HCT116 (cell line): ENCODE results near the gene MEX3B. TPM values are rescaled to one million over a fixed set of nuclear protein-coding genes. Genes with fewer than 3 reads are reported as not detected.
A peak's percentile ranks its signal among the peaks of the same experiment; 100 is the strongest.

Source experiments
- ATAC-seq: fragments of 200-7000 bp; cut with Tn5 transposase; 2 replicates; pipeline ENCODE4 v1.9.1; 2020; ENCODE audit warnings: mild to moderate bottlenecking, moderate library complexity
- Bru-seq: library from RNA; stranded (reverse); fragments of 400-500 nt; gene quantifications from one replicate; lab custom pipeline; 2021; lab: Mats Ljungman, UMichigan
- BruChase-seq, 2 experiments: library from RNA; stranded (reverse); fragments of 400-500 nt; gene quantifications; one replicate each; lab custom pipeline; 2021; lab: Mats Ljungman, UMichigan
- BruUV-seq: library from RNA; stranded (reverse); fragments of 400-500 nt; replicated peaks from 2 replicates; lab custom pipeline; 2021; lab: Mats Ljungman, UMichigan
- CTCF ChIA-PET: fragments of 300-600 bp; sonication (Branson Sonifier 250); formaldehyde crosslinking; loops from one replicate; lab custom pipeline; 2021; ENCODE audit warnings: antibody characterized with exemption; lab: Charles Lee
- POLR2A ChIA-PET: fragments of 300-600, 350-600 bp; sonication (Branson Sonifier 250); formaldehyde crosslinking; loops from one replicate; lab custom pipeline; 2021; ENCODE audit warnings: antibody characterized with exemption; lab: Charles Lee
- RAD21 ChIA-PET, 2 experiments: fragments of 300-600 bp; sonication (Branson Sonifier 250); formaldehyde crosslinking; loops; one replicate each; lab custom pipeline; 2023; ENCODE audit warnings: low total read pairs in 2 of 2; ENCODE audit not compliant: uncharacterized antibody in 2 of 2, unreplicated experiment in 2 of 2, low non-redundant PET in 1 of 2; lab: Charles Lee
- DNase-seq: peaks from one replicate; pipeline ENCODE4 v3.0.0-alpha.2; 2010; ENCODE audit warnings: low read depth, low spot score
- H2AFZ ChIP-seq: fragments of 200-600 bp; shearing (Covaris generic), sonication (generic); 2 replicates; pipeline ENCODE4 v1.6.1; 2017; ENCODE audit warnings: low read depth, mixed run types, mixed read lengths, antibody characterized with exemption, low read length; ENCODE audit not compliant: poor library complexity, severe bottlenecking
- H3K27ac ChIP-seq: 2 replicates; pipeline ENCODE4 v1.5.1; 2012; ENCODE audit warnings: low read depth, low read length
- H3K27me3 ChIP-seq: fragments of 200-600 bp; sonication (generic); 2 replicates; pipeline ENCODE4 v1.6.1; 2016; ENCODE audit warnings: mixed run types, low read length, mixed read lengths; ENCODE audit not compliant: insufficient read depth
- H3K36me3 ChIP-seq, 2 experiments: fragments of 200-500 bp in 1 of 2; fragments of 200-600 bp in 1 of 2; sonication (Bioruptor generic) in 1 of 2; sonication (generic) in 1 of 2; 2 replicates each; pipeline versions ENCODE4 v1.5.1 to v1.6.1; 2014 to 2016; ENCODE audit warnings: low read length in 2 of 2, inconsistent platforms in 1 of 2, mixed read lengths in 1 of 2, mixed run types in 1 of 2; ENCODE audit not compliant: insufficient read depth in 2 of 2, control insufficient read depth in 1 of 2
- H3K4me1 ChIP-seq, 2 experiments: fragments of 200-600 bp in 1 of 2; sonication (generic) in 1 of 2; 2 replicates each; pipeline versions ENCODE4 v1.5.1 to v1.6.1; 2012 to 2017; ENCODE audit warnings: low read length in 2 of 2, inconsistent platforms in 1 of 2, mild to moderate bottlenecking in 1 of 2, mixed read lengths in 1 of 2, mixed run types in 1 of 2, moderate library complexity in 1 of 2; ENCODE audit not compliant: insufficient read depth in 2 of 2, control insufficient read depth in 1 of 2
- H3K4me2 ChIP-seq: fragments of 200-600 bp; sonication (generic); 2 replicates; pipeline ENCODE4 v1.6.1; 2017; ENCODE audit warnings: mixed run types, low read length, mixed read lengths
- H3K4me3 ChIP-seq, 2 experiments: fragments of 200-600 bp in 1 of 2; sonication (generic) in 1 of 2; replicated peaks in 1 of 2; 2 replicates each; pipeline ENCODE4 v1.5.1; 2011 to 2016; ENCODE audit warnings: low read length in 2 of 2, control low read depth in 1 of 2, low read depth in 1 of 2, mild to moderate bottlenecking in 1 of 2, mixed read lengths in 1 of 2, mixed run types in 1 of 2
- H3K79me2 ChIP-seq: fragments of 200-600 bp; sonication (generic); 2 replicates; pipeline ENCODE4 v1.6.1; 2017; ENCODE audit warnings: mild to moderate bottlenecking, mixed run types, low read length, moderate library complexity, mixed read lengths; ENCODE audit not compliant: insufficient read depth
- H3K9ac ChIP-seq: fragments of 200-600 bp; sonication (generic); 2 replicates; pipeline ENCODE4 v1.6.1; 2016; ENCODE audit warnings: low read length, mixed read lengths
- H3K9me2 ChIP-seq: fragments of 200-600 bp; sonication (generic), shearing (Covaris generic); 2 replicates; pipeline ENCODE4 v1.6.1; 2017; ENCODE audit warnings: mixed run types, mild to moderate bottlenecking, moderate library complexity; ENCODE audit not compliant: insufficient read depth
- H3K9me3 ChIP-seq, 2 experiments: fragments of 200-500 bp in 1 of 2; fragments of 200-600 bp in 1 of 2; sonication (Bioruptor generic) in 1 of 2; sonication (generic) in 1 of 2; 2 replicates each; pipeline ENCODE4 v1.6.1; 2014 to 2017; ENCODE audit warnings: low read length in 2 of 2, mixed read lengths in 2 of 2, inconsistent platforms in 1 of 2, low read depth in 1 of 2, mild to moderate bottlenecking in 1 of 2, mixed run types in 1 of 2, moderate library complexity in 1 of 2; ENCODE audit not compliant: control insufficient read depth in 1 of 2, insufficient read depth in 1 of 2
- H4K20me1 ChIP-seq: fragments of 200-600 bp; sonication (generic), shearing (Covaris generic); 2 replicates; pipeline ENCODE4 v1.6.1; 2017; ENCODE audit warnings: mixed run types, mild to moderate bottlenecking, moderate library complexity; ENCODE audit not compliant: insufficient read depth
- CEBPB ChIP-seq: IDR thresholded peaks from 2 replicates; pipeline ENCODE4 v1.6.1; 2012; ENCODE audit warnings: low read depth
- EGR1 ChIP-seq: IDR thresholded peaks from 2 replicates; pipeline ENCODE4 v1.6.1; 2012; ENCODE audit warnings: low read depth
- ELF1 ChIP-seq: IDR thresholded peaks from 2 replicates; pipeline ENCODE4 v1.6.1; 2012; ENCODE audit warnings: low read depth, borderline replicate concordance
- EZH2 ChIP-seq: fragments of 200-600 bp; sonication (generic); IDR thresholded peaks from 2 replicates; pipeline ENCODE4 v1.6.1; 2017; ENCODE audit warnings: antibody characterized with exemption, mixed run types
- POLR2AphosphoS5 ChIP-seq: IDR thresholded peaks from 2 replicates; pipeline ENCODE4 v1.6.1; 2011; ENCODE audit warnings: mild to moderate bottlenecking, low read depth, low read length, moderate library complexity
- SIN3A ChIP-seq: IDR thresholded peaks from 2 replicates; pipeline ENCODE4 v1.6.1; 2012; ENCODE audit warnings: low read depth
- SRF ChIP-seq: IDR thresholded peaks from 2 replicates; pipeline ENCODE4 v1.6.1; 2012; ENCODE audit warnings: low read depth
- TCF7L2 ChIP-seq: IDR thresholded peaks from 2 replicates; pipeline ENCODE4 v1.7.0; 2011; ENCODE audit warnings: borderline replicate concordance, inconsistent platforms; ENCODE audit not compliant: insufficient read depth, insufficient read length; ENCODE audit errors: extremely low read depth
- ZNF274 ChIP-seq: fragments of 200-500 bp; sonication (Bioruptor generic); IDR thresholded peaks from 2 replicates; pipeline ENCODE4 v1.6.1; 2014; ENCODE audit warnings: mild to moderate bottlenecking, low read depth, low read length, inconsistent platforms
- intact Hi-C: fragments of 100-400 bp; cut with micrococcal nuclease; formaldehyde crosslinking; loops from 2 replicates; pipeline ENCODE4 v1.10.0; 2022
- long read RNA-seq: library from polyadenylated mRNA; unstranded; transcript quantifications from one replicate; pipeline ENCODE4 v2.0.0, GENCODE V29; 2021; ENCODE audit not compliant: unreplicated experiment
- polyA plus RNA-seq: library from polyadenylated mRNA; unstranded; fragments of >200 nt; gene quantifications from 2 replicates; pipeline ENCODE4 v1.2.1, GENCODE V29; 2012; ENCODE audit warnings: missing spikeins
- total RNA-seq: library from RNA; stranded (reverse); gene quantifications from one replicate; pipeline ENCODE4 v1.2.1, GENCODE V29; 2021; ENCODE audit not compliant: unreplicated experiment
- TF ChIP-seq, protein P1 (sequence below): IDR thresholded peaks from 2 replicates; pipeline ENCODE4 v1.6.1; 2012
- TF ChIP-seq, protein P2 (sequence below): IDR thresholded peaks from 2 replicates; pipeline ENCODE4 v1.6.1; 2012; ENCODE audit warnings: low read depth

MEX3B gene
- total RNA-seq (1.9 TPM), Bru-seq, nascent RNA (percentile 33 among the genes with signal in this experiment), BruChase-seq, experiment 1, labeled RNA remaining after a 6-hour chase (percentile 48 among the genes with signal in this experiment), BruChase-seq, experiment 2, labeled RNA remaining after a 2-hour chase (percentile 48 among the genes with signal in this experiment)
- 0.41 and 0.61 TPM in 2 replicates for polyA plus RNA-seq
- long read RNA-seq, full-length matches to known transcripts, result 2 of 2 reads
- long read RNA-seq, partial matches to known transcripts, result 0 of 2 reads
- long read RNA-seq, other reads (novel, unspliced or antisense), result 0 of 2 reads

DNA sequence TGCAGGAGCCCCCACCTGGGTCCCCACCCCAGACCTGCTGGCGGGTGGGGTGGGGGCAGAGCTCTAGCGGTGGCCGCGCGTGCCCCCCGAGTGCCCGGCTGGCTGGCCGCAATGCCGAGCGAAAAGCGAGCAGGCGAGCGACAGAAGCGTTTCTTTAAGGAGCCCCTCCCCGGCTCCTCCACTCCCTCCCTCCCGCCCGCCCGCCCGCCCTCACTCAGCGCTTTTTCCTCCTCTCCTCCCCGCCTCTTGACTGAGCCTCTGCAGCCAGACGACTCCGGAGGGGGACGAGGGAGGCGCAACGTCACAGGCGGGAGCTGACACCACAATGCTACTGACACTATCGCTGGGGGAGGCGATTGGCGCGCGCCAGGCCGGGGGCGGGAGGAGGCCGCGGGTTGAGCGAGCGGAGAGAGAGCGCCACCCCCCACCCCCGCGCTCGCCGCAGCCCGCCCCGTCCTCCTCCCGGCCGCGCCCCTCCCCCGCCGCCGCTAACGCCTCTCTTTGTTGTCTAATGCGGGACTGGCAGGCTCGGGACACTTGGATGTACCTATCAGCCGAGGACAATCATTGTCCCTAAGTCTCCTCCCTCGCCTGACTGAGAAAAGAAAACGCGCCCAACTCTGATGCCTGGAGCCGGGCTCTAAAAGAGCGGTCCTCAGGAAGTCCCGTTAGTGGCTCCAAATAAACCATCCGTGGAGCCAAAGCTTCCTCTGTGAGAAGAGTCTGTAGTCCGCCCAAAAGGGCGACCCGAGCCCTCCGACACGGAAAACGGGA lies at the start of gene MEX3B:
MEX3B (minus strand) TSS at position 127 of the 774 bp plus-strand sequence. CDS start 313 bp downstream, outside the sequence.
- CTCF ChIA-PET, result interaction anchor here (0.6 to 2.1 kb wide), 6 partner anchors 33 to 801 kb away, joined by 3 to 6 read pairs (median 4); no protein-coding TSS in a partner anchor
- H3K27ac ChIP-seq, result peak within 1 kb of the TSS; percentile 80

DNA sequence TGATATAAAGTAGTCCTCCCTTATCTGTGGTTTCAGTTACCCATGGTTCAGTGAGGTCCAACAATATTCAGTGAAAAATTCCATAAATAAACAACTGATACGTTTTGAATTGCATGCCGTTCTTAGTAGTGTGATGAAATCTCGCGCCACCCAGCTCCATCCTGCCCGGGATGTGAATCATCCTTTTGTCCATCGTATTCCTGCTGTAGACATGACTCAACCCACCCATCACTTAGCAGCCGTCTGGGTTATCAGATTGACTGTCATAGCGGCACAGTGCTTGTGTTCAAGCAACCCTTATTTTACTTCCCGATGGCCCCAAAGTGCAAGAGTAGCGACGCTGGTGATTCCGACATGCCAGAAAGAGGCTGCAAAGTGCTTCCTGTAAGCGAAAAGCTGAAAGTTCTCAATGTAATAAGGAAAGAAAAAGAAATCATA lies 48.0 kb upstream of the MEX3B start:
- ATAC-seq, result no peak
- ChIA-PET POLR2A (no interaction called here), CTCF (no interaction called here)

More for the DNA sequence above, at the start of gene MEX3B:
- H3K9ac ChIP-seq, result peak within 1 kb of the TSS; percentile 43
- TF ChIP-seq SRF (no peak), EZH2 (no peak), EGR1 (peak; percentile 61; the same call in 1 of the 2 replicates), SIN3A (0 out of 2 replicates have a peak, but pooled peaks have one; percentile 52), TCF7L2 (no peak), POLR2AphosphoS5 (no peak)
- TF ChIP-seq, protein P1, sequence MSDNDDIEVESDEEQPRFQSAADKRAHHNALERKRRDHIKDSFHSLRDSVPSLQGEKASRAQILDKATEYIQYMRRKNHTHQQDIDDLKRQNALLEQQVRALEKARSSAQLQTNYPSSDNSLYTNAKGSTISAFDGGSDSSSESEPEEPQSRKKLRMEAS, result no peak
- TF ChIP-seq, all 23 proteins: peak for 2
- H3K4me1 ChIP-seq, result peaks cover 7 to 21% of the 10 kb centered on the region in 2 experiments
- H3K4me3 ChIP-seq, result peak within 1 kb of the TSS; percentile 61 to 71
- H4K20me1 ChIP-seq, result no peaks in the 10 kb centered on the region
- BruUV-seq, result no TSS peak
- ATAC-seq, result peak; percentile 82
- RAD21 ChIA-PET, result interaction anchor here in 1 of 2 experiments (0.6 kb wide), 1 partner anchor 106 kb away, joined by 4 read pairs; no protein-coding TSS in a partner anchor
- H2AFZ ChIP-seq, result peak within 1 kb of the TSS; percentile 78
- intact Hi-C loops, result no loop called here
- H3K9me3 ChIP-seq, result no peaks in the 10 kb centered on the region
- peaks cover 0 to 5% of the 10 kb centered on the region in 2 experiments; a peak in 2 of 4 replicates for H3K36me3 ChIP-seq
- no peaks in the 10 kb centered on the region for H3K9me2 ChIP-seq
- H3K27me3 ChIP-seq, result no peaks in the 10 kb centered on the region
- no peaks in the 10 kb centered on the region for H3K79me2 ChIP-seq
- DNase-seq, result peak; percentile 86
- POLR2A ChIA-PET, result interaction anchor here (0.6 kb wide), 1 partner anchor 104 kb away, joined by 3 read pairs; no protein-coding TSS in a partner anchor
- peak within 1 kb of the TSS; percentile 98 for H3K4me2 ChIP-seq

More for the DNA sequence above, 48.0 kb upstream of the MEX3B start:
- Histone ChIP-seq H3K9me2 (no peaks in the 10 kb centered on the region), H3K4me2 (no peak overlapping the region), H3K4me3 (no peak overlapping the region), H3K9me3 (no peaks in the 10 kb centered on the region), H3K9ac (no peak overlapping the region), H4K20me1 (no peaks in the 10 kb centered on the region), H3K36me3 (no peaks in the 10 kb centered on the region), H3K4me1 (no peaks in the 10 kb centered on the region), H3K27ac (no peak overlapping the region), H2AFZ (no peak overlapping the region), H3K27me3 (no peaks in the 10 kb centered on the region), H3K79me2 (no peaks in the 10 kb centered on the region)
- RAD21 ChIA-PET, result no interaction called here
- intact Hi-C loops, result no loop called here
- no peak for DNase-seq
- no TSS peak for BruUV-seq
- TF ChIP-seq CEBPB, result 0 out of 2 replicates have a peak, but pooled peaks have one; percentile 16
- no peak for TF ChIP-seq ELF1
- TF ChIP-seq, protein P2, sequence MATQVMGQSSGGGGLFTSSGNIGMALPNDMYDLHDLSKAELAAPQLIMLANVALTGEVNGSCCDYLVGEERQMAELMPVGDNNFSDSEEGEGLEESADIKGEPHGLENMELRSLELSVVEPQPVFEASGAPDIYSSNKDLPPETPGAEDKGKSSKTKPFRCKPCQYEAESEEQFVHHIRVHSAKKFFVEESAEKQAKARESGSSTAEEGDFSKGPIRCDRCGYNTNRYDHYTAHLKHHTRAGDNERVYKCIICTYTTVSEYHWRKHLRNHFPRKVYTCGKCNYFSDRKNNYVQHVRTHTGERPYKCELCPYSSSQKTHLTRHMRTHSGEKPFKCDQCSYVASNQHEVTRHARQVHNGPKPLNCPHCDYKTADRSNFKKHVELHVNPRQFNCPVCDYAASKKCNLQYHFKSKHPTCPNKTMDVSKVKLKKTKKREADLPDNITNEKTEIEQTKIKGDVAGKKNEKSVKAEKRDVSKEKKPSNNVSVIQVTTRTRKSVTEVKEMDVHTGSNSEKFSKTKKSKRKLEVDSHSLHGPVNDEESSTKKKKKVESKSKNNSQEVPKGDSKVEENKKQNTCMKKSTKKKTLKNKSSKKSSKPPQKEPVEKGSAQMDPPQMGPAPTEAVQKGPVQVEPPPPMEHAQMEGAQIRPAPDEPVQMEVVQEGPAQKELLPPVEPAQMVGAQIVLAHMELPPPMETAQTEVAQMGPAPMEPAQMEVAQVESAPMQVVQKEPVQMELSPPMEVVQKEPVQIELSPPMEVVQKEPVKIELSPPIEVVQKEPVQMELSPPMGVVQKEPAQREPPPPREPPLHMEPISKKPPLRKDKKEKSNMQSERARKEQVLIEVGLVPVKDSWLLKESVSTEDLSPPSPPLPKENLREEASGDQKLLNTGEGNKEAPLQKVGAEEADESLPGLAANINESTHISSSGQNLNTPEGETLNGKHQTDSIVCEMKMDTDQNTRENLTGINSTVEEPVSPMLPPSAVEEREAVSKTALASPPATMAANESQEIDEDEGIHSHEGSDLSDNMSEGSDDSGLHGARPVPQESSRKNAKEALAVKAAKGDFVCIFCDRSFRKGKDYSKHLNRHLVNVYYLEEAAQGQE, result no peak
- no peak for TF ChIP-seq ZNF274
